CMK (cell line): Measurements from ENCODE around the gene PAPPA2.
"Not testable (repeated sequence)": the region's sequence is repeated elsewhere in the genome, so short reads cannot be mapped to it uniquely, and the experiment has no call there.

Source experiments
- DNase-seq: peaks from one replicate; pipeline ENCODE4 v3.0.0-alpha.2; 2010; ENCODE audit warnings: low read depth

Gene PAPPA2

GRCh38 chr1:176693697-176694329, 230.8 kb downstream of the PAPPA2 start:
- no peak for DNase-seq

- DNase-seq, result no peak
Observed at GRCh38 chr1:176694713-176695112, 231.7 kb downstream of the PAPPA2 start.

- DNase-seq, result no peak
Observed at GRCh38 chr1:176696109-176696508, 233.1 kb downstream of the PAPPA2 start.

- DNase-seq, result no peak
Observed at GRCh38 chr1:176696689-176697088, 233.7 kb downstream of the PAPPA2 start.

- no peak for DNase-seq
Observed at GRCh38 chr1:176699821-176700220, 236.8 kb downstream of the PAPPA2 start.

GRCh38 chr1:176701151-176701866, 238.3 kb downstream of the PAPPA2 start:
- no peak for DNase-seq

- no peak for DNase-seq
Observed at GRCh38 chr1:176702901-176703300, 239.9 kb downstream of the PAPPA2 start.

GRCh38 chr1:176705585-176705984, 242.6 kb downstream of the PAPPA2 start:
- no peak for DNase-seq

GRCh38 chr1:176717066-176717750, 254.2 kb downstream of the PAPPA2 start:
- no peak for DNase-seq

- no peak for DNase-seq
Observed at GRCh38 chr1:176719447-176719846, 256.5 kb downstream of the PAPPA2 start.

GRCh38 chr1:176720838-176721237, 257.9 kb downstream of the PAPPA2 start:
- no peak for DNase-seq

- no peak for DNase-seq
Observed at GRCh38 chr1:176733661-176734060, 270.7 kb downstream of the PAPPA2 start.

GRCh38 chr1:176735201-176735600, 272.2 kb downstream of the PAPPA2 start:
- DNase-seq, result no peak

- DNase-seq, result no peak
Observed at GRCh38 chr1:176736015-176736414, 273.0 kb downstream of the PAPPA2 start.

GRCh38 chr1:176741181-176741580, 278.2 kb downstream of the PAPPA2 start:
- DNase-seq, result no peak

- DNase-seq, result no peak
Observed at GRCh38 chr1:176742322-176742721, 279.3 kb downstream of the PAPPA2 start.

GRCh38 chr1:176744142-176744541, 281.2 kb downstream of the PAPPA2 start:
- no peak for DNase-seq

- no peak for DNase-seq
Observed at GRCh38 chr1:176745945-176746344, 283.0 kb downstream of the PAPPA2 start.

- DNase-seq, result no peak
Observed at GRCh38 chr1:176752505-176752904, 289.5 kb downstream of the PAPPA2 start.

GRCh38 chr1:176754676-176755075, 291.7 kb downstream of the PAPPA2 start:
- no peak for DNase-seq

GRCh38 chr1:176756817-176757216, 293.8 kb downstream of the PAPPA2 start:
- DNase-seq, result not testable (repeated sequence)

- no peak for DNase-seq
Observed at GRCh38 chr1:176765608-176766007, 302.6 kb downstream of the PAPPA2 start.

- DNase-seq, result no peak
Observed at GRCh38 chr1:176766779-176767178, 303.8 kb downstream of the PAPPA2 start.
